Lung (tissue), 12 donors: ENCODE data around the gene EOLA1. TPM values are rescaled to one million over a fixed set of nuclear protein-coding genes. Genes with fewer than 3 reads are reported as not detected.

ENCODE experiments used
- ATAC-seq: fragments of 200-7000 bp; cut with Tn5 transposase; one replicate; pipeline ENCODE4 v1.9.1; 2020; ENCODE audit warnings: moderate number of reproducible peaks; ENCODE audit not compliant: insufficient read depth, low FRiP score
- DNase-seq, 3 donors: peaks; one replicate each; pipeline ENCODE4 v3.0.0-alpha.2; 2013 to 2017
- H3K27ac ChIP-seq, 2 donors: one replicate each; pipeline ENCODE4 v1.5.1; 2013; ENCODE audit warnings: mild to moderate bottlenecking in 2 of 2, moderate library complexity in 2 of 2, control low read depth in 1 of 2, inconsistent platforms in 1 of 2, low read depth in 1 of 2, low read length in 1 of 2
- H3K27me3 ChIP-seq, 3 donors: one replicate each; pipeline ENCODE4 v1.5.1; 2013; ENCODE audit warnings: low read length in 2 of 3; ENCODE audit not compliant: control insufficient read depth in 3 of 3, insufficient read depth in 3 of 3
- H3K36me3 ChIP-seq, 4 donors: one replicate each; pipeline ENCODE4 v1.5.1; 2013; ENCODE audit warnings: low read length in 4 of 4, mild to moderate bottlenecking in 1 of 4, moderate library complexity in 1 of 4; ENCODE audit not compliant: control insufficient read depth in 4 of 4, insufficient read depth in 4 of 4
- H3K4me1 ChIP-seq, 5 donors: one replicate each; pipeline ENCODE4 v1.5.1; 2013; ENCODE audit warnings: low read length in 5 of 5, mild to moderate bottlenecking in 2 of 5, moderate library complexity in 1 of 5; ENCODE audit not compliant: control insufficient read depth in 5 of 5, insufficient read depth in 5 of 5
- H3K4me3 ChIP-seq: one replicate; pipeline ENCODE4 v1.5.1; 2013; ENCODE audit warnings: mild to moderate bottlenecking, control low read depth, moderate library complexity
- H3K9ac ChIP-seq, 2 donors: one replicate each; pipeline ENCODE4 v1.5.1; 2013; ENCODE audit warnings: low read length in 2 of 2, control low read depth in 1 of 2; ENCODE audit not compliant: insufficient read depth in 1 of 2
- H3K9me3 ChIP-seq, 4 donors: one replicate each; pipeline ENCODE4 v1.5.1; 2013; ENCODE audit warnings: low read length in 3 of 4, mild to moderate bottlenecking in 1 of 4, moderate library complexity in 1 of 4; ENCODE audit not compliant: control insufficient read depth in 4 of 4, insufficient read depth in 3 of 4
- WGBS, 2 donors: extraction: QIAGEN DNeasy Blood & Tissue Kit; methylation state at CpG; one replicate each; pipeline ENCODE4 v1.1.7; 2013; 5-methylcytosine and 5-hydroxymethylcytosine counted together
- polyA plus RNA-seq, 2 donors: library from polyadenylated mRNA; stranded (reverse); fragments of 200-250 nt; gene quantifications; one replicate each; pipeline ENCODE4 v1.2.1, GENCODE V29; 2013
- total RNA-seq, 2 donors: library from RNA; depleted of rRNA in 1 of 2; stranded (reverse); fragments of >200 nt in 1 of 2; gene quantifications; one replicate each; pipeline ENCODE4 v1.2.1, GENCODE V29; 2014 to 2021
- TF ChIP-seq, protein P1 (sequence below): IDR thresholded peaks from 2 replicates; pipeline ENCODE4 v1.5.1; 2012; ENCODE audit warnings: mild to moderate bottlenecking; ENCODE audit errors: control extremely low read depth, extremely low read depth
- donor health status: control.
- donor health status: control.
- donor health status: Bipolar disorder and iron deficiency.
- donor health status: healthy.
- donor health status: DM: yes; HTN: yes; CAD: no.

The EOLA1 gene
- total and polyA plus RNA-seq, 4 donors = 11.5 to 19.9 (median 18.5) TPM

DNA sequence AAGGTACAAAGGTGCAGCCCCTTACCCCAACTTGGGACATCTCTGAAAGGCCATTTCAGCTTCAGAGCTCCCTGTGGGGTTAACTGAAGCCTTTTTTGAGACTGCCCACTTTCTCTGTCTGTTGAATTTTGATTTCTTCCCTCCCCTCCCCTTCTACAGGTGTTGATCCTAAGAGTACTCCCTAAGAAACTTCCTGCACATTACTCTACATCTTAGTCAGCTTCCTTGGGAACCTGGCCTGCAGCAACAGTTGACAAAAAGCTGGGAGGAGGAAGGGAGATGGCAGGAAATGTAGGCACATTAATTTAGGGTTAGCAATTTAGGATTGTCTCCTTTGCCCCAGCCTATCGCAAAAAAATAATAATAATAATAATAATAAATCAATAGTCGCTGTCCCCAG lies 34.5 kb upstream of the EOLA1 start:
- TF ChIP-seq, protein P1, sequence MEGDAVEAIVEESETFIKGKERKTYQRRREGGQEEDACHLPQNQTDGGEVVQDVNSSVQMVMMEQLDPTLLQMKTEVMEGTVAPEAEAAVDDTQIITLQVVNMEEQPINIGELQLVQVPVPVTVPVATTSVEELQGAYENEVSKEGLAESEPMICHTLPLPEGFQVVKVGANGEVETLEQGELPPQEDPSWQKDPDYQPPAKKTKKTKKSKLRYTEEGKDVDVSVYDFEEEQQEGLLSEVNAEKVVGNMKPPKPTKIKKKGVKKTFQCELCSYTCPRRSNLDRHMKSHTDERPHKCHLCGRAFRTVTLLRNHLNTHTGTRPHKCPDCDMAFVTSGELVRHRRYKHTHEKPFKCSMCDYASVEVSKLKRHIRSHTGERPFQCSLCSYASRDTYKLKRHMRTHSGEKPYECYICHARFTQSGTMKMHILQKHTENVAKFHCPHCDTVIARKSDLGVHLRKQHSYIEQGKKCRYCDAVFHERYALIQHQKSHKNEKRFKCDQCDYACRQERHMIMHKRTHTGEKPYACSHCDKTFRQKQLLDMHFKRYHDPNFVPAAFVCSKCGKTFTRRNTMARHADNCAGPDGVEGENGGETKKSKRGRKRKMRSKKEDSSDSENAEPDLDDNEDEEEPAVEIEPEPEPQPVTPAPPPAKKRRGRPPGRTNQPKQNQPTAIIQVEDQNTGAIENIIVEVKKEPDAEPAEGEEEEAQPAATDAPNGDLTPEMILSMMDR = no peak
- no peak overlapping the region for H3K27ac ChIP-seq
- H3K9me3 ChIP-seq = peaks cover 0 to 2% (median 0%) of the 10 kb centered on the region in 4 donors
- no peak overlapping the region for H3K4me3 ChIP-seq
- peaks cover 0 to 9% (median 6%) of the 10 kb centered on the region in 5 donors for H3K4me1 ChIP-seq
- 88 to 95% methylated on average over 2 of the region's 2 CpGs for WGBS, 2 donors
- no peak for ATAC-seq
- H3K9ac ChIP-seq = no peak overlapping the region
- no peak for DNase-seq
- peaks cover 0 to 7% (median 0%) of the 10 kb centered on the region in 4 donors for H3K36me3 ChIP-seq
- peaks cover 0 to 9% (median 4%) of the 10 kb centered on the region in 3 donors for H3K27me3 ChIP-seq

DNA sequence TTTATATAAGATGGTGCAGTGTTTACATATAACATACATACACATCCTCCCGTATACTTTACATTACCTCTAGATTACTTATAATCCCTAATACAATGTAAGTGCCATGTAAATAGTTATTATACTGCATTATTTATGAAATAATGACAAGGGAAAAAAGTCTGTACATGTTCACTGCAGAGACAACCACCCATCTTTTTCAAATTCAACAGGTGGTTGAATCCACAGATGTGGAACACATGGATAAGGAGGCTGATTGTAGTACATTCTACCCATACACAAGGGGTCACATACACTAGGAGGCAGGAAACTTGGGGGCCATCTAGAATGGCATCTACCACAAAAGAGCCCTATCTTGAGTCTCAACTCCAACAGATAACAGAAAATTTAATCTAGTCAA lies 32.3 kb upstream of the EOLA1 start:
- no peak overlapping the region for H3K4me3 ChIP-seq
- 65 to 81% methylated on average over 1 of the region's 1 CpG for WGBS, 2 donors
- no peak for DNase-seq
- no peak overlapping the region for H3K27ac ChIP-seq
- ATAC-seq = no peak
- H3K9ac ChIP-seq = no peak overlapping the region
- peaks cover 0 to 9% (median 4%) of the 10 kb centered on the region in 3 donors for H3K27me3 ChIP-seq
- H3K4me1 ChIP-seq = peaks cover 0 to 8% (median 5%) of the 10 kb centered on the region in 5 donors
- TF ChIP-seq, protein P1 = no peak
- peaks cover 0 to 2% (median 0%) of the 10 kb centered on the region in 4 donors for H3K9me3 ChIP-seq
- no peaks in the 10 kb centered on the region for H3K36me3 ChIP-seq

DNA sequence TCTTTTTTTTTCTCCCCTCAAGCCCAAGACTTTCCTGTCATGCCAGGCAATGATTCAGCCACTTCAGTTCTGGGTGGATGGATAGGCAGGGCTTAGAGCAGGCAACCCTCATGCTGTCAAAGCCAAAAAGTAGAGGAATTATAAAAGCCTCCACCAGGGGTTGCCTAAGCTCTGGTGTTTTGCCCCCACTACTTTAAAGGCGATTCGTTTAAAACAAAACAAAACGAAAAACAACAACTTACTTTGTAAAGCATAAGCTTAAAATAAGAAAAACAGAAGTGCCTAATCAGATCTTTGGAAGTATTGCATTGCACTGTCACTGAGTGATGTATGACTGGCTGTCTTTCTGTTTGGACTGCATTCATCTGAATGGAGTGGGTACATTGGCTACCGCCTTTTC lies 30.4 kb upstream of the EOLA1 start:
- no peak for ATAC-seq

More for the DNA sequence above, 30.4 kb upstream of the EOLA1 start:
- WGBS, 2 donors = 25 to 27% methylated on average over 4 of the region's 4 CpGs
- TF ChIP-seq, protein P1 = no peak
- Histone ChIP-seq H3K4me3 (no peak overlapping the region), H3K9me3 (peaks cover 0 to 2% (median 0%) of the 10 kb centered on the region in 4 donors), H3K4me1 (peaks cover 0 to 3% (median 0%) of the 10 kb centered on the region in 5 donors), H3K27me3 (peaks cover 3 to 9% (median 4%) of the 10 kb centered on the region in 3 donors), H3K36me3 (no peaks in the 10 kb centered on the region), H3K9ac (no peak overlapping the region), H3K27ac (no peak overlapping the region)
- DNase-seq = peak in 1 of 3 donors; percentile 6
